ENCODE measurements around the gene DPP10. TPM values are rescaled to one million over a fixed set of nuclear protein-coding genes. Genes with fewer than 3 reads are reported as not detected.

The DPP10 gene
- total RNA-seq, 4 donors from 2014 or later = 1.9 to 4.6 (median 3.9) TPM

DNA sequence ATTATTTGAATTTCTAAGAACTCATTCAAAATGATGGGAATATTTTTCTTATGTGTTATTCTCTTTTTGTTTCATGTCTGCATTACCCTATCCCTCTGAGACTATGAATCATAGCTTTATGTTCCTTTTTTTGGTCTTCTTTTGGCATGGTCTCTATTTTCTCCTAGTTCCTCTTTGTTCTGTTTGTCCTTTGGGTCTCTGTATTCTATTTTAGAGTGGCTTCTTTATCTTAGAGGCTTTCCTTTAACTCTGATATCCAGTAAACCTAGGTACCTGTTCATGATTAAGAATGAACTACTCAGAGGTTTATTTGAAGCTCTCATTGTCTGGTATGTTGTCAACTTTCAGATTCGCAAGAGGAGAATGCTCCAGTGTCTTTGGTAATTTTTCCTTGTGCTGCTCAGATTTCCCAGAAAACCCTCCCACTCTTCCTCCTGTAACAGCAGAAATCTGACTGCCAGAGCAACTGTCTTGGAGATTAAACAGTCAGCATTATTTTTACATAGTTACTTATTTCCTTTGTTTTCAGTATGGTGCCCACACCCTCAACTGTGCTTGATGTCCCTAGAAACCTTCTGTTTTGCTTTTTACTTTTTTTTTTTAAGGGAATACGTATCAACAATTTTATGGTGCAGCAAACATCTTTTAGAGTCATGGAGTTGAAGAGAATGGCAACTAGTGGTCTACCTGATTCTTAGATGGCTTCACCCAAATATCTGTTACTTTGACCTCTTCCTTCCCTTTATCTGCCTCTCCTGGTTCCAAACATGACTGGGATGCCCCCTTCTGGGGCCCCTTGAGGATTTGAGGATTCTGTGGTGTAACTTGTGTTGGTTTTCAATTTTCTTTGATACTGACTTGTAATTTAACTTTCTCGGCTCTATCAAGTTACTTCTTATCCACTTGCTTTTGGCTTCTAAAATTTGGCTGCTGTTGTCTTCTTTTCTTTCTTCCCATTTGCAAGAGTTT lies 92.0 kb downstream of the DPP10 start:
- 41 to 45% methylated on average over 2 to 3 of the region's 3 CpGs for WGBS, 2 donors (ENCODE audit: low coverage in 1 of 2)
- Histone ChIP-seq H3K9me3 (no peaks in the 10 kb centered on the region), H3K27ac (no peak overlapping the region), H3K36me3 (no peaks in the 10 kb centered on the region), H3K4me3 (no peak overlapping the region), H3K27me3 (no peaks in the 10 kb centered on the region), H3K4me1 (no peaks in the 10 kb centered on the region)
- TF ChIP-seq POLR2AphosphoS5 (IDR thresholded peaks at IDR 0.05) (no peak), EP300 (IDR thresholded peaks at IDR 0.05) (no peak), POLR2A (IDR thresholded peaks at IDR 0.05) (no peak)
- TF ChIP-seq, protein P1, sequence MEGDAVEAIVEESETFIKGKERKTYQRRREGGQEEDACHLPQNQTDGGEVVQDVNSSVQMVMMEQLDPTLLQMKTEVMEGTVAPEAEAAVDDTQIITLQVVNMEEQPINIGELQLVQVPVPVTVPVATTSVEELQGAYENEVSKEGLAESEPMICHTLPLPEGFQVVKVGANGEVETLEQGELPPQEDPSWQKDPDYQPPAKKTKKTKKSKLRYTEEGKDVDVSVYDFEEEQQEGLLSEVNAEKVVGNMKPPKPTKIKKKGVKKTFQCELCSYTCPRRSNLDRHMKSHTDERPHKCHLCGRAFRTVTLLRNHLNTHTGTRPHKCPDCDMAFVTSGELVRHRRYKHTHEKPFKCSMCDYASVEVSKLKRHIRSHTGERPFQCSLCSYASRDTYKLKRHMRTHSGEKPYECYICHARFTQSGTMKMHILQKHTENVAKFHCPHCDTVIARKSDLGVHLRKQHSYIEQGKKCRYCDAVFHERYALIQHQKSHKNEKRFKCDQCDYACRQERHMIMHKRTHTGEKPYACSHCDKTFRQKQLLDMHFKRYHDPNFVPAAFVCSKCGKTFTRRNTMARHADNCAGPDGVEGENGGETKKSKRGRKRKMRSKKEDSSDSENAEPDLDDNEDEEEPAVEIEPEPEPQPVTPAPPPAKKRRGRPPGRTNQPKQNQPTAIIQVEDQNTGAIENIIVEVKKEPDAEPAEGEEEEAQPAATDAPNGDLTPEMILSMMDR (IDR thresholded peaks at IDR 0.05) = no peak
- no peak for ATAC-seq

DNA sequence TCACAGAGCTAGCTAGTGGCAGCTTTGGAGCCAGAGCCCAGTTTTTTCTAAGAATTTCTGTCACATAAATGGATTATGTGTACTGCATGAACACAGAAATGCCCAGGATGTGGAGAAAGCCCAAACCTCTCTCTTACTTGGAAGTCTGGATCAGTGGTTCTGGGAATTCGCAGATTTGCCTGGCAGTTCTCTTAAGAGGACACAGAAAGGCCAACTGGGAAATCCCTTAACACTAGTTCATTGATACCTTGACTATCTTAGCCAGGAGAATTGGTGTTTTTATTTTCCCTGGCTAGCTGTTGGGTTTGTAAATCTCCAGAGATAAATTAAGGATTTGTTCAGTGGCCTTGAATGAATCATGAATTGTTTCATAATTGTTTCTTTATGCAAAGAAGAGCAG lies 95.3 kb downstream of the DPP10 start:
- TF ChIP-seq, protein P1 (IDR thresholded peaks at IDR 0.05) = no peak
- no peak for TF ChIP-seq POLR2A (IDR thresholded peaks at IDR 0.05)
- TF ChIP-seq EP300 (IDR thresholded peaks at IDR 0.05) = no peak
- no peak for TF ChIP-seq POLR2AphosphoS5 (IDR thresholded peaks at IDR 0.05)
- 50 to 75% methylated on average over 1 of the region's 1 CpG for WGBS, 2 donors (ENCODE audit: low coverage in 1 of 2)
- Histone ChIP-seq H3K27me3 (no peaks in the 10 kb centered on the region), H3K36me3 (no peaks in the 10 kb centered on the region), H3K27ac (no peak overlapping the region), H3K9me3 (no peaks in the 10 kb centered on the region), H3K4me3 (no peak overlapping the region), H3K4me1 (no peaks in the 10 kb centered on the region)
- no peak for ATAC-seq

DNA sequence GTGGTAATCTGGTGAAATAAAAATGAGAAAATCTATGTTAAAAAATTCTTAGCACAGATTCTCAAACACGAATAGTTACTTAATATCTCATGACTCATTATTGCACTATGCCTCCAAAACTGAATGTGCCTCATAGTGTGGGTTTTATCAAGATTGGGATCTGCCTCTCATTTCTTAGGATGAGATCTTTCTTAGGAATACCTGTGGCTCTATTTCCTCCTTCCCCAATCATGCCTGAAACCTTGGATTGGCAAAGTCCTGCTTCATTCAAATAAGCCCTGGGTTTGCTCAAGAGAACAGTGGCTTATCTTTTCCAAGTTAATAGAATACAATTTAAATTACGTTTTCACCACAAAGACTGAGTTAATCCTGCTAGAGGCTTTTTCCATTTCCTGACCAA lies 100.3 kb downstream of the DPP10 start:
- WGBS, 2 donors (ENCODE audit: low coverage in 1 of 2) = 4 to 38% methylated on average over 2 of the region's 2 CpGs
- H3K27ac ChIP-seq = peak overlapping the region in 3 of 4 donors; percentile 12 to 43 (median 37)
- no peak overlapping the region for H3K4me3 ChIP-seq

DNA sequence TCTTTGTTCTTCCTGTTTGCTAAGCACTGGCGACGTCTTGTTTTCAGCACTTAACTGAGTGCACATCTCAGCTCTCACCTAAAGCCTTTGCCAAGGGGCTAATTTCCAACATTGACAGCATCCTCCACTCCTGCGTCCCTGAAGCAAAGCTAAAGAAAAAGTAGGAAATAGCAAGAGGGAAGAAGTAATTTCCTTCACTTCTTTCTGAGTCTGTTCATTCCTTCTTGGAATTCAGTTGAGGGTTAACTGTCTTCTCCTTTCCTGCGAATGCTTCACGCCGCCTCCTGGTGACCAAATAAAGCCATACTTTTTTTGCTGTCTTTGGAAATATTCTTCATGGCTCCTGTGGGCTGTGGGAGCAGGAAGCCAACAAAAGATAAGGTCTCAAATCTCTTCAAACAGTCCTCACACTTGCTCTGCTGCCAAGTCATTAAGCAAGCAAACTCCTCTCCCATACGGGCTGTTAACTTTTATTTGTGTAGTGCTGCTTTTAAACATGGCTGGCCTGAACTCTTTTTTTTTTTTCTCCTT lies 100.9 kb downstream of the DPP10 start:
- Histone ChIP-seq H3K4me3 (no peak overlapping the region), H3K36me3 (no peaks in the 10 kb centered on the region), H3K9me3 (no peaks in the 10 kb centered on the region), H3K27ac (peak overlapping the region in 3 of 4 donors; percentile 12 to 49 (median 43)), H3K27me3 (no peaks in the 10 kb centered on the region), H3K4me1 (peaks cover 0 to 7% (median 0%) of the 10 kb centered on the region in 3 donors)
- TF ChIP-seq POLR2A (IDR thresholded peaks at IDR 0.05) (no peak), POLR2AphosphoS5 (IDR thresholded peaks at IDR 0.05) (no peak)
- TF ChIP-seq, protein P1 (IDR thresholded peaks at IDR 0.05) = peak in 3 of 4 experiments; percentile 23 to 35 (median 30)
- peak; percentile 48 for ATAC-seq
- 4 to 14% methylated on average over 7 of the region's 7 CpGs for WGBS, 2 donors (ENCODE audit: low coverage in 1 of 2)

More for the DNA sequence above, 100.3 kb downstream of the DPP10 start:
- Histone ChIP-seq H3K9me3 (no peaks in the 10 kb centered on the region), H3K4me1 (peaks cover 0 to 7% (median 0%) of the 10 kb centered on the region in 3 donors), H3K27me3 (no peaks in the 10 kb centered on the region), H3K36me3 (no peaks in the 10 kb centered on the region)
- TF ChIP-seq POLR2AphosphoS5 (IDR thresholded peaks at IDR 0.05) (no peak), EP300 (IDR thresholded peaks at IDR 0.05) (no peak), POLR2A (IDR thresholded peaks at IDR 0.05) (no peak)
- TF ChIP-seq, protein P1 (IDR thresholded peaks at IDR 0.05) = no peak
- no peak for ATAC-seq
